Measurements from ENCODE around the gene PTPRK. TPM values are rescaled to one million over a fixed set of nuclear protein-coding genes. Genes with fewer than 3 reads are reported as not detected.

PTPRK gene
- total and polyA plus RNA-seq, 2 of the 8 experiments (the other 6 are each of a cell fraction or from before 2014, with no cell fraction given): 11.4 to 47.3 TPM

DNA sequence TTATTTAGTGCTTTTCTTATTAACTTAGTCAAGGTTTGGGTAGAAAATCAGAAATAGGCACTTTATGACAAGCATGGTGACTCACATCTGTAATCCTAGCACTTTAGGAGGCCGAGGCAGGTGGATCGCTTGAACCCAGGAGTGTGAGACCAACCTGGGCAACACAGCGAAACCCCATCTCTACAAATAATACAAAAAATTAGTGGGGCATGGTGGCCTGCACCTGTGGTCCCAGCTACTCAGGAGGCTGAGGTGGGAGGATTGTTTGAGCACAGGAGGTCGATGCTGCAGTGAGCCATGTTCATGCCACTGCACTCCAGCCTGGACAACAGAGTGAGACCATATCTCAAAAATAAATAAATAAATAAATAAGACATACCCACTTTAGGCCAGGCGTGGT, 568.2 kb downstream of the PTPRK start (continued):
- TF ChIP-seq CTBP2 (IDR thresholded peaks at IDR 0.05; ENCODE audit: borderline replicate concordance, insufficient read depth, insufficient read length, low read length) (no peak), BACH1 (IDR thresholded peaks at IDR 0.05; ENCODE audit: low read length) (no peak), TEAD4 (IDR thresholded peaks at IDR 0.05; ENCODE audit: low read depth, low read length) (no peak), MAX (IDR thresholded peaks at IDR 0.05) (no peak)
